Vagina (tissue), 2 donors: ENCODE measurements around the gene FOSL1.

ENCODE experiments used
- POLR2A ChIP-seq, 2 donors: fragments of 450-650 bp; IDR thresholded peaks; one replicate each; pipeline ENCODE4 v1.6.1; 2017; ENCODE audit warnings: antibody characterized with exemption in 2 of 2, mild to moderate bottlenecking in 2 of 2, moderate library complexity in 2 of 2
- TF ChIP-seq, protein P1 (sequence below), 3 experiments: fragments of 450-650 bp in 2 of 3; fragments of 200-600 bp in 1 of 3; sonication (generic) in 1 of 3; IDR thresholded peaks; one replicate each; pipeline ENCODE4 v1.5.1; 2017 to 2019; ENCODE audit warnings: antibody characterized with exemption in 3 of 3, mild to moderate bottlenecking in 2 of 3, moderate library complexity in 2 of 3

DNA sequence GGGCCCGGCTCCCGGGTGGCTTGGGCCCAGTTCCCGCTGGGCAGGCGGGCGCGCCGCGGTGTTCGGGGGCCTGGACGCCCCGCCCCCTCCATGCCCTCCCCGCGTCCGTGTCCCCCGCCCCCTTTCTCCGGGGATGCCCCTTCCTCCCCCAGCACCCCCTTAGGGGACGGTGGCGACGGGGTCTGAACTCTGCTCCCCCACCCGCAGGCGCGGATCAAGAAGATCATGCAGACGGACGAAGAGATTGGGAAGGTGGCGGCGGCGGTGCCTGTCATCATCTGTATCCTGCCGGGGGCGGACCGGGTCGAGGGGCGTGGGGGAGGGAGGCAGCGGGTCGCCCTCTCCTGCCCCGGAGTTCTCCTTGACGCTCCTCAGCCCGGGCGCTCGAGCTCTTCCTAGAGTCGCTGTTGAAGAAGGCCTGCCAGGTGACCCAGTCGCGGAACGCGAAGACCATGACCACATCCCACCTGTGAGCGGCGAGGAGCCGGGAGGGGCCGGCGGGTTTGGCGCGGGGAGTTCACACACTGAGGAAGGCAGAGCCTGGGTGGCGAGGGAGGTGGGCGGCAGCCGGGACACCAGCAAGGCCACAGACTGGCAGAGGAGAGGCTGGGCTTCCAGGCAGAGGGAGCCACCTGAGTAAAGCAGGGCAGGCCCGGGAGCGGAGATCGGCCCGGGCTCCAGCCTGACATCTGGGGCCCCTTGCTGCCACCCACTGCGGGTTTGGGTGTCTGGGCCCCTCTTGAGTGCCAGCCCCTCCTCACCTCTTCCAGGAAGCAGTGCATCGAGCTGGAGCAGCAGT is 19.6 kb upstream of the FOSL1 start:
- TF ChIP-seq, protein P1, sequence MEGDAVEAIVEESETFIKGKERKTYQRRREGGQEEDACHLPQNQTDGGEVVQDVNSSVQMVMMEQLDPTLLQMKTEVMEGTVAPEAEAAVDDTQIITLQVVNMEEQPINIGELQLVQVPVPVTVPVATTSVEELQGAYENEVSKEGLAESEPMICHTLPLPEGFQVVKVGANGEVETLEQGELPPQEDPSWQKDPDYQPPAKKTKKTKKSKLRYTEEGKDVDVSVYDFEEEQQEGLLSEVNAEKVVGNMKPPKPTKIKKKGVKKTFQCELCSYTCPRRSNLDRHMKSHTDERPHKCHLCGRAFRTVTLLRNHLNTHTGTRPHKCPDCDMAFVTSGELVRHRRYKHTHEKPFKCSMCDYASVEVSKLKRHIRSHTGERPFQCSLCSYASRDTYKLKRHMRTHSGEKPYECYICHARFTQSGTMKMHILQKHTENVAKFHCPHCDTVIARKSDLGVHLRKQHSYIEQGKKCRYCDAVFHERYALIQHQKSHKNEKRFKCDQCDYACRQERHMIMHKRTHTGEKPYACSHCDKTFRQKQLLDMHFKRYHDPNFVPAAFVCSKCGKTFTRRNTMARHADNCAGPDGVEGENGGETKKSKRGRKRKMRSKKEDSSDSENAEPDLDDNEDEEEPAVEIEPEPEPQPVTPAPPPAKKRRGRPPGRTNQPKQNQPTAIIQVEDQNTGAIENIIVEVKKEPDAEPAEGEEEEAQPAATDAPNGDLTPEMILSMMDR (IDR thresholded peaks at IDR 0.05): no peak
- TF ChIP-seq POLR2A (IDR thresholded peaks at IDR 0.05): no peak
